Psoas muscle (tissue), 8 donors: Measurements from ENCODE around the gene C11orf54. TPM values are rescaled to one million over a fixed set of nuclear protein-coding genes. Genes with fewer than 3 reads are reported as not detected.
"Not testable (repeated sequence)": the region's sequence is repeated elsewhere in the genome, so short reads cannot be mapped to it uniquely, and the experiment has no call there.

ENCODE experiments used
- ATAC-seq, 4 donors: fragments of 200-7000 bp; cut with Tn5 transposase; one replicate each; pipeline ENCODE4 v1.9.1; 2020; ENCODE audit warnings: moderate library complexity in 3 of 4, mild to moderate bottlenecking in 2 of 4
- DNase-seq, 2 donors: peaks; one replicate each; pipeline ENCODE4 v3.0.0-alpha.2; 2020
- H3K27ac ChIP-seq: fragments of 200-600 bp; one replicate; pipeline ENCODE4 v1.8.0; 2022
- H3K27me3 ChIP-seq, 3 donors: fragments of 200-600 bp in 1 of 3; one replicate each; pipeline versions ENCODE4 v1.6.1 to v1.8.0; 2013 to 2022; ENCODE audit warnings: low read length in 2 of 3, mild to moderate bottlenecking in 2 of 3, moderate library complexity in 1 of 3; ENCODE audit not compliant: insufficient read depth in 3 of 3
- H3K36me3 ChIP-seq, 2 donors: fragments of 200-600 bp in 1 of 2; one replicate each; pipeline versions ENCODE4 v1.6.1 to v1.8.0; 2013 to 2022; ENCODE audit warnings: low read depth in 1 of 2, mild to moderate bottlenecking in 1 of 2, moderate library complexity in 1 of 2; ENCODE audit not compliant: insufficient read depth in 1 of 2
- H3K4me1 ChIP-seq: fragments of 200-600 bp; one replicate; pipeline ENCODE4 v1.8.0; 2022
- H3K4me3 ChIP-seq: fragments of 200-600 bp; one replicate; pipeline ENCODE4 v1.8.0; 2022; ENCODE audit warnings: mild to moderate bottlenecking
- H3K9me3 ChIP-seq: fragments of 200-600 bp; one replicate; pipeline ENCODE4 v1.8.0; 2022
- WGBS, 3 donors: extraction: QIAGEN DNeasy Blood & Tissue Kit; methylation state at CpG; one replicate each; pipeline versions ENCODE4 v1.1.6 to v1.1.7; 2013; 5-methylcytosine and 5-hydroxymethylcytosine counted together
- intact Hi-C, 2 donors: fragments of 100-400 bp; cut with DNase I; formaldehyde crosslinking; loops; one replicate each; pipeline versions ENCODE4 v1.11.0 to v1.14.2; 2022
- polyA plus RNA-seq, 3 donors: library from polyadenylated mRNA; stranded (reverse); fragments of 200-250 nt; gene quantifications; one replicate each; pipeline ENCODE4 v1.2.3, GENCODE V29; 2013
- total RNA-seq, 4 donors: library from RNA; stranded (reverse); fragmentation: NEBNext Ultra II Directional in 2 of 4; extraction: Animal tissue kit (Norgen Biotek cat#: 25700) in 2 of 4; gene quantifications; one replicate each; pipeline versions ENCODE4 v1.2.1 to v1.2.4, GENCODE V29; 2021 to 2023
- TF ChIP-seq, protein P1 (sequence below): fragments of 200-600 bp; IDR thresholded peaks from one replicate; pipeline ENCODE4 v1.8.0; 2022; ENCODE audit warnings: antibody characterized with exemption
- donor health status: healthy with polysubstance abuse.
- donor health status: DM: no; HTN: no; CAD: no; lungs with moderate emphysema.
- donor health status: Bipolar disorder and iron deficiency.
- donor health status: healthy.
- donor health status: DM: yes; HTN: yes; CAD: no.
- donor health status: DM: no; HTN: no; CAD: no.
- donor health status: DM: no; HTN: no; CAD: no.
- donor health status: DM: yes; HTN: yes; CAD: no.

Gene C11orf54
- total and polyA plus RNA-seq, 7 donors: 17.6 to 60.6 (median 26.2) TPM

DNA sequence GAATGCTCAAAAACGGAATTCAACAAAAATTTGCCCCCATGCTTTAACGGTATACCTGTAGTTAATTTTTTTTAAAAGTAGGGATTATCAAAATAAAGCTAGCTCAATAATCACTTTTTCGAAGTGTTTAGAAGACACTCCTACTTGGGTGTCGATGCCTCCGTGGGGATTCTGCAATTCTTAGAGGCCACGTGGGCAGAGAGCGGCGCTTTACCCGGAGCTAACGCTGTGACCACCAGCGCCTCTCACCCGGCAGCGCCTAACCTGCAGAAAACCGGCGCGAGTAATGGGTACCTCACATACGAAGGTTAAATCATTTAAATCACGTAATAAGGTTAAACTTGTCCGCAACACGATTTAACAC, 760 bp upstream of the C11orf54 start:
- H3K4me3 ChIP-seq: peak overlapping the region; percentile 88
- peaks cover 36% of the 10 kb centered on the region for H3K4me1 ChIP-seq
- ATAC-seq: peak; percentile 71 to 83 (median 74)
- intact Hi-C loops: loop anchor here (2.0 to 5.0 kb wide), 2 partner anchors 42 to 44 kb away; partner anchors contain the start of gene MED17 (in 2 of the 2)
- DNase-seq: peak; percentile 63 to 83
- WGBS, 3 donors: 0 to 1% (median 0%) methylated on average over 20 of the region's 20 CpGs
- peaks cover 2 to 61% of the 10 kb centered on the region in 2 donors for H3K36me3 ChIP-seq
- peak overlapping the region; percentile 95 for H3K27ac ChIP-seq
- no peaks in the 10 kb centered on the region for H3K27me3 ChIP-seq
- H3K9me3 ChIP-seq: no peaks in the 10 kb centered on the region
- TF ChIP-seq, protein P1, sequence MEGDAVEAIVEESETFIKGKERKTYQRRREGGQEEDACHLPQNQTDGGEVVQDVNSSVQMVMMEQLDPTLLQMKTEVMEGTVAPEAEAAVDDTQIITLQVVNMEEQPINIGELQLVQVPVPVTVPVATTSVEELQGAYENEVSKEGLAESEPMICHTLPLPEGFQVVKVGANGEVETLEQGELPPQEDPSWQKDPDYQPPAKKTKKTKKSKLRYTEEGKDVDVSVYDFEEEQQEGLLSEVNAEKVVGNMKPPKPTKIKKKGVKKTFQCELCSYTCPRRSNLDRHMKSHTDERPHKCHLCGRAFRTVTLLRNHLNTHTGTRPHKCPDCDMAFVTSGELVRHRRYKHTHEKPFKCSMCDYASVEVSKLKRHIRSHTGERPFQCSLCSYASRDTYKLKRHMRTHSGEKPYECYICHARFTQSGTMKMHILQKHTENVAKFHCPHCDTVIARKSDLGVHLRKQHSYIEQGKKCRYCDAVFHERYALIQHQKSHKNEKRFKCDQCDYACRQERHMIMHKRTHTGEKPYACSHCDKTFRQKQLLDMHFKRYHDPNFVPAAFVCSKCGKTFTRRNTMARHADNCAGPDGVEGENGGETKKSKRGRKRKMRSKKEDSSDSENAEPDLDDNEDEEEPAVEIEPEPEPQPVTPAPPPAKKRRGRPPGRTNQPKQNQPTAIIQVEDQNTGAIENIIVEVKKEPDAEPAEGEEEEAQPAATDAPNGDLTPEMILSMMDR: peak; percentile 9

DNA sequence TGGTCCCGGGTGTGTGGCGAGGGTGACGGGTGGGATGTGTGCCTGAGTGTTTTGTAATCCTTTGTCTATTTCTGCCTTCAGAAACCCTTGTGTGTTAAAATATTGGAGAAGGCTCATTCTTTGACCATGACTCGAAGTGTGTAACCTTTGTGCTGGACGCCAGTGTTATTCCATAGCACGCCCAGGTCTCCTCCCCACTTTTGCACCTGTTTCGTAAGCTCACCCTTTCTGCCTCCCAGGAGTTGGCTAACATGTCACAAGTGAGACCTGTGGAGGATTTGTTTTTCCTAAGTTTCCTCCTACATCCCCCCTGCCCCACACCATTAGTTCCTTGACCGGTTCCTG, 382 bp downstream of the C11orf54 start:
- intact Hi-C loops: loop anchor here (2.0 to 5.0 kb wide), 2 partner anchors 40 to 43 kb away; partner anchors contain the start of gene MED17 (in 2 of the 2)
- WGBS, 3 donors: 0 to 1% (median 1%) methylated on average over 8 of the region's 8 CpGs
- TF ChIP-seq, protein P1: no peak

DNA sequence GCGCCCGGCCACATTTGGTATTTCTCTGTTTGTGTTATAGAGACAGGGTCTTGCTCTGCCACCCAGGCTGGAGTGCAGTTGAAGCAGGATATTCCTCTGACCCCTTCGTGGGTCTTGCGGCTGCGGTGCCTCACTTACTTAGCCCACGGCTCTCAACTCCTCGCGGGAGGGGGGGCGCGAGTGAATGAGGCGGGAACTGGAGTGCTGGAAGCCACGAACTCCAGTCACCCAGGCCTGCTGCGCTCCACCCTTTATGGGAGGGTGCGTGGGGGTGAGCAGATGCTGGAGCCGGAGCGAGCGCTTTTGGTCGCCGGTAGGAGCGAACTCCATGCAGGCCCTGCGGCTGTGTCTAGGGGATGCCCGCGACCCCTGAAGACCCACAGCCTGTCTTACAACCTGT, 1.8 kb downstream of the C11orf54 start:
- Histone ChIP-seq H3K36me3 (peaks cover 2 to 43% of the 10 kb centered on the region in 2 donors), H3K27me3 (no peaks in the 10 kb centered on the region), H3K9me3 (no peaks in the 10 kb centered on the region), H3K27ac (no peak overlapping the region), H3K4me3 (no peak overlapping the region), H3K4me1 (peaks cover 31% of the 10 kb centered on the region)
- TF ChIP-seq, protein P1: no peak
- DNase-seq (no peak), ATAC-seq (no peak)
- 90 to 95% (median 93%) methylated on average over 23 of the region's 23 CpGs for WGBS, 3 donors
- intact Hi-C loops: loop anchor here in 1 of 2 donors (5.0 kb wide), 1 partner anchor 39 kb away; the partner anchor contains the start of gene MED17

More for the DNA sequence above, 382 bp downstream of the C11orf54 start:
- no peaks in the 10 kb centered on the region for H3K9me3 ChIP-seq
- peak overlapping the region; percentile 88 for H3K4me3 ChIP-seq
- DNase-seq (no peak), ATAC-seq (peak; percentile 75 to 78 (median 76))
- H3K27ac ChIP-seq: peak overlapping the region; percentile 95
- no peaks in the 10 kb centered on the region for H3K27me3 ChIP-seq
- H3K4me1 ChIP-seq: peaks cover 41% of the 10 kb centered on the region
- peaks cover 2 to 49% of the 10 kb centered on the region in 2 donors for H3K36me3 ChIP-seq

DNA sequence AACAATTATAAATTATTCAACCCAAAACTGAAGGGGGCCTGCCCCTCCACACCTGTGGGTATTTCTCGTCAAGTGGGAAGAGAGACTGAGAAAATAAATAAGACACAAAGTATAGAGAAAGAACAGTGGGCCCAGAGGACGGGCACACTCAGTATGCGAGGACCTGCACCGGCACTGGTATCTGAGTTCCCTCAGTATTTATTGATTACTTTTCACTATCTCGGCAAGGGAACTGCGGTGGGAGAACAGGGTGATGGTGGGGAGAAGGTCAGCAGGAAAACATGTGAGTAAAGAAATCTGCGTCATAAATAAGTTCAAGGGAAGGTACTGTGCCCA, 3.2 kb downstream of the C11orf54 start:
- TF ChIP-seq, protein P1: no peak
- 70 to 78% (median 77%) methylated on average over 7 of the region's 7 CpGs for WGBS, 3 donors
- Histone ChIP-seq H3K36me3 (peaks cover 0 to 43% of the 10 kb centered on the region in 2 donors), H3K4me3 (no peak overlapping the region), H3K4me1 (peaks cover 18% of the 10 kb centered on the region), H3K27me3 (no peaks in the 10 kb centered on the region), H3K27ac (no peak overlapping the region), H3K9me3 (no peaks in the 10 kb centered on the region)
- intact Hi-C loops: loop anchor here in 1 of 2 donors (5.0 kb wide), 1 partner anchor 38 kb away; the partner anchor contains the start of gene MED17
- no peak for DNase-seq
- ATAC-seq: no peak

DNA sequence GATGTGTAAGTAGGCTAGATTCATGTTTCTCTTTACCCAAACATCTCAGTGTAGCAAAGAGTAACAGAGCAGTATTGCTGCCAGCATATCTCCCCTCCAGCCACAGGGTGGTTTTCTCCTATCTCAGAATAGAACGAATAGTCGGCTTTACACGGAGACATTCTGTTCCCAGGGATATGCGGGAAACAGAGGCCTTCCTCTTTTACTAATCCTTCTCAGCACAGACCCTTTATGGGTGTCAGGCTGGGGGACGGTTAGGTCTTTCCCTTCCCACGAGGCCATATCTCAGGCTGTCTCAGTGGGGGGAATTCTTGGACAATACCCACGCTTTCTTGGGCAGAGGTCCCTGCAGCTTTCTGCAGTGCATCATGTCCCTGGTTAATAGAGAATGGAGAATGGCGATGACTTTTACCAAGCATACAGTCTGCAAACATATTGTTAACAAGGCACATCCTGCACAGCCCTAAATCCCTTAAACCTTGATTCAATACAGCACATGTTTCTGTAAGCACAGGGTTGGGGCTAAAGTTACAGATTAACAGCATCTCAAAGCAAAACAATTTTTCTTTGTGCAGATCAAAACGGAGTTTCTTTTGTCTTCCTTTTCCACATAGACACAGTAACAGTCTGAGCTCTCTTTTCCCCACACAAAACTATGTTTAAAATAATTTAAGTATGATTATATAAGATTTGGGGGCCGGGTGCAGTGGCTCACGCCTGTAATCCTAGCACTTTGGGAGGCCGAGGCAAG, 3.7 kb downstream of the C11orf54 start:
- intact Hi-C loops: not testable (repeated sequence)
- WGBS, 3 donors: 37 to 51% (median 40%) methylated on average over 12 of the region's 12 CpGs

More for the DNA sequence above, 3.7 kb downstream of the C11orf54 start:
- Histone ChIP-seq H3K4me1 (peaks cover 12% of the 10 kb centered on the region), H3K36me3 (peaks cover 0 to 43% of the 10 kb centered on the region in 2 donors)
- not testable (repeated sequence) for H3K27me3 ChIP-seq, ATAC-seq, H3K9me3 ChIP-seq, H3K27ac ChIP-seq, DNase-seq, H3K4me3 ChIP-seq
